ENCODE measurements around the gene RNF166. TPM values are rescaled to one million over a fixed set of nuclear protein-coding genes. Genes with fewer than 3 reads are reported as not detected.

RNF166 gene
- total RNA-seq, 1 experiment from 2014 or later: 26.5 TPM

GRCh38 chr16:88698646-88699045 is 7.6 kb downstream of the RNF166 start:
- Histone ChIP-seq H3K18ac (ENCODE audit: insufficient read length, low read depth, low read length) (no peak overlapping the region), H3T11ph (ENCODE audit: low read length) (no peak overlapping the region), H3K23me2 (ENCODE audit: insufficient read length, low read depth, low read length, poor library complexity, severe bottlenecking) (peaks cover 3% of the 10 kb centered on the region), H4K20me1 (ENCODE audit: control insufficient read depth, insufficient read depth, insufficient read length) (no peaks in the 10 kb centered on the region), H3K14ac (ENCODE audit: insufficient read depth, low read length) (no peak overlapping the region), H2BK15ac (ENCODE audit: low read depth, low read length) (no peak overlapping the region), H2BK120ac (ENCODE audit: low read depth, low read length, poor library complexity, severe bottlenecking) (no peak overlapping the region), H3K4me2 (ENCODE audit: insufficient read depth, insufficient read length, low read length) (no peak overlapping the region), H3K79me1 (ENCODE audit: insufficient read depth, low read depth, low read length, poor library complexity, severe bottlenecking) (peaks cover 4% of the 10 kb centered on the region), H2BK12ac (ENCODE audit: insufficient read length, low read depth, low read length) (no peak overlapping the region), H3K79me2 (ENCODE audit: insufficient read depth, low read length) (no peaks in the 10 kb centered on the region), H4K5ac (ENCODE audit: insufficient read length, low read depth, low read length) (no peak overlapping the region), H2AFZ (ENCODE audit: low read length) (no peak overlapping the region), H3K23ac (ENCODE audit: insufficient read length, low read depth, low read length) (no peak overlapping the region), H3K9ac (ENCODE audit: extremely low read depth, insufficient read length, low read length) (no peak overlapping the region), H2AK5ac (ENCODE audit: insufficient read length, low read length) (no peak overlapping the region), H4K8ac (replicated peaks; ENCODE audit: insufficient read length, low read depth, low read length) (no peak overlapping the region), H2BK20ac (ENCODE audit: low read depth, low read length, poor library complexity, severe bottlenecking) (no peak overlapping the region), H3K4ac (ENCODE audit: low read depth, low read length) (no peak overlapping the region), H3K4me1 (ENCODE audit: insufficient read depth, low read length) (no peaks in the 10 kb centered on the region), H3K9me3 (ENCODE audit: control insufficient read depth, low read depth, low read length) (no peaks in the 10 kb centered on the region), H3K27ac (ENCODE audit: insufficient read length, low read depth, low read length) (no peak overlapping the region), H3K56ac (ENCODE audit: insufficient read length, low read depth, low read length) (no peak overlapping the region), H3K27me3 (ENCODE audit: insufficient read depth, low read length) (no peaks in the 10 kb centered on the region), H4K91ac (ENCODE audit: insufficient read length, low read depth, low read length) (no peak overlapping the region), H2BK5ac (ENCODE audit: insufficient read length, low read length) (no peak overlapping the region)
- H3K27me3 Mint-ChIP-seq (ENCODE audit: low read depth): no peaks in the 10 kb centered on the region
- no peak overlapping the region for H3K27ac Mint-ChIP-seq
- H3K4me1 Mint-ChIP-seq: no peaks in the 10 kb centered on the region
- no peaks in the 10 kb centered on the region for H3K9me3 Mint-ChIP-seq
- no peak overlapping the region for H3K4me3 Mint-ChIP-seq
- DNase-seq: no peak
- no CpG with 5 or more reads among the region's 25 CpGs for WGBS (ENCODE audit: extremely low coverage, insufficient read length, low lambda C conversion rate)
- TF ChIP-seq CTCF (conservative IDR thresholded peaks at IDR 0.05): no peak
- H3K36me3 Mint-ChIP-seq (ENCODE audit: insufficient read depth in 1 of 3, low read depth in 3 of 3): peaks cover 2 to 15% (median 14%) of the 10 kb centered on the region in 3 experiments; a peak in 5 of 7 replicates

Measured in H9 (cell line).